AG09309 (cell line): Measurements from ENCODE around the gene FCN2.

Source experiments
- DNase-seq: peaks from one replicate; pipeline ENCODE4 v3.0.0-alpha.2; 2010; ENCODE audit warnings: low read depth
- H3K4me3 ChIP-seq: 2 replicates; pipeline ENCODE4 v1.5.1; 2011; ENCODE audit warnings: mild to moderate bottlenecking, low read depth, low read length, moderate library complexity; ENCODE audit not compliant: control insufficient read depth
- CTCF ChIP-seq: IDR thresholded peaks from 2 replicates; pipeline ENCODE4 v1.5.1; 2011; ENCODE audit warnings: mild to moderate bottlenecking, low read depth, low read length, inconsistent platforms; ENCODE audit not compliant: insufficient read depth, control insufficient read depth; ENCODE audit errors: missing control alignments

The FCN2 gene

GRCh38 chr9:134840511-134840910, 40.1 kb upstream of the FCN2 start:
- DNase-seq: no peak
- TF ChIP-seq CTCF: no peak
- H3K4me3 ChIP-seq: no peak overlapping the region

GRCh38 chr9:134841180-134841904, 39.3 kb upstream of the FCN2 start:
- H3K4me3 ChIP-seq: no peak overlapping the region
- no peak for TF ChIP-seq CTCF
- no peak for DNase-seq

- H3K4me3 ChIP-seq: no peak overlapping the region
- DNase-seq: no peak
- TF ChIP-seq CTCF: no peak
Observed at GRCh38 chr9:134842321-134842720, 38.3 kb upstream of the FCN2 start.

GRCh38 chr9:134843740-134844139, 36.9 kb upstream of the FCN2 start:
- no peak overlapping the region for H3K4me3 ChIP-seq
- DNase-seq: no peak

GRCh38 chr9:134844821-134845220, 35.8 kb upstream of the FCN2 start:
- DNase-seq: no peak
- TF ChIP-seq CTCF: no peak
- H3K4me3 ChIP-seq: no peak overlapping the region

More at GRCh38 chr9:134843740-134844139, 36.9 kb upstream of the FCN2 start:
- TF ChIP-seq CTCF: no peak

- no peak overlapping the region for H3K4me3 ChIP-seq
- DNase-seq: no peak
- no peak for TF ChIP-seq CTCF
Observed at GRCh38 chr9:134846187-134846586, 34.4 kb upstream of the FCN2 start.
